Hepatocyte (in vitro differentiated cells): ENCODE results near the gene ARL3.

Source experiments
- CTCF ChIP-seq: fragments of 200-600 bp; sonication (generic); IDR thresholded peaks from 2 replicates; pipeline ENCODE4 v1.5.1; 2016; ENCODE audit warnings: antibody characterized with exemption, mild to moderate bottlenecking; ENCODE audit not compliant: poor library complexity
- EZH2 ChIP-seq: fragments of 200-600 bp; sonication (generic); IDR thresholded peaks from 2 replicates; pipeline ENCODE4 v1.6.1; 2016; ENCODE audit warnings: antibody characterized with exemption, mild to moderate bottlenecking, borderline replicate concordance
- EZH2phosphoT487 ChIP-seq: fragments of 200-600 bp; sonication (generic); IDR thresholded peaks from one replicate; pipeline ENCODE4 v1.6.1; 2018; ENCODE audit warnings: antibody characterized with exemption, mild to moderate bottlenecking, low read depth, moderate library complexity; ENCODE audit not compliant: unreplicated experiment, severe bottlenecking

DNA sequence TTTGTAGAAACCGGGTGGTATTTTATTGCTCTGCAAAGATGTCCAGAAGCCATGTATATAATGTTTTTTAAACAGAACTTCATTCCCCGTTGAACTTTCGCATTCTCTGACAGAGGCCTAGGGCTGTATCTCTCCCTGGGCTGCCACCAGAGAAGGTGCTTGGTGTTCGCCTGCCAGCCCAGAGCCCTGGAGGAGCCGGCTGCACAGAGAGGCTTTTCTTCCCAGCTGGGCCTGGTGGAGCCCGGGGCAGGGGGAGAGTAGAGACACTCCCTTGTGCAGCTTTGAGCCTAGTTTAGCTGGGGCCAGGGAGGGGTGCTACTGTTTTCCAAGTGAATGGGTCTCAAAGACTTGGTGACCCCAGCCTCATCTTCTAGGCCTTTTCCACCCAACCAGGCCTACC, 83.5 kb downstream of the ARL3 start:
- TF ChIP-seq CTCF = no peak
- no peak for TF ChIP-seq EZH2
- TF ChIP-seq EZH2phosphoT487 = no peak
